ENCODE data around the gene SPRED2. TPM values are rescaled to one million over a fixed set of nuclear protein-coding genes. Genes with fewer than 3 reads are reported as not detected.

Gene SPRED2
- total and polyA plus RNA-seq, 2 of the 8 experiments (the other 6 are each of a cell fraction or from before 2014, with no cell fraction given): 15.3 to 22.5 TPM

DNA sequence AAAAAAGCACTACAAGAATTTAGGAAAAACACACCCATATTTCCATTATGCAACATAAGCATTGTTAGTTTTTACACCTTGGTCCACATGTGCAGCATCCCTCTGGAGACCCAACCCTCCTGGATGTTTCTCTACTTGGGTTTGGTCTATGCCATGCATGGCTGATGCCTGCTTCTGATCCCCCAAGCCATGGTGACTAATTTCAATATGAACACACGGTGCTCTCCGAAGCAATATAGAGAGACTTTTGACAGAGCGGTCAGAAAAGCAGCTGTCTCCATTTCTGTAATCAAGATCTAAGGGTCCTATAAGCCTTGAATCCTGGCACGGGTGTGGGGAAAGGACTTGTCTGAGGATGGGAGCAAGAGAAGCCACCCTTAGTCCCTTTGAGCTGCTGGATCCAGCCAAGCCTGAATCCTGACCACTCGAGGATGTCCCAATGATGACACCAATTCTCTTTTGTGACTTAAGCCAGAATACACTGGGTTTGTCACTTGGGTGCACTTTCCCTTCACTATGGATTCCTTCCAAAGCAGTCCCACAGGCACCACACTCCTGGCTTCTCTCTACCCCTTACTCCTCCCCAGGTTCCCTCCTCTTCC, 113.2 kb downstream of the SPRED2 start:
- Histone ChIP-seq H3K9ac (replicated peaks in 1 of 4; ENCODE audit: extremely low read depth in 1 of 4, low read depth in 3 of 4, low read length in 3 of 4) (no peak overlapping the region), H4K20me1 (replicated peaks in 1 of 2; ENCODE audit: control insufficient read depth in 1 of 2, insufficient read depth in 2 of 2, low read length in 2 of 2) (peaks cover 0 to 7% of the 10 kb centered on the region in 2 experiments), H3K56ac (replicated peaks; ENCODE audit: insufficient read length, low read depth, low read length) (no peak overlapping the region), H3K27me3 (replicated peaks in 1 of 4; ENCODE audit: control insufficient read depth in 3 of 4, extremely low read depth in 1 of 4, insufficient read depth in 3 of 4, low read length in 3 of 4) (no peaks in the 10 kb centered on the region), H2BK5ac (ENCODE audit: low read depth, low read length) (no peak overlapping the region), H2BK12ac (ENCODE audit: low read depth, low read length) (no peak overlapping the region), H3K23me2 (ENCODE audit: low read depth, low read length) (no peaks in the 10 kb centered on the region), H3K79me2 (ENCODE audit: control insufficient read depth in 1 of 2, insufficient read depth in 2 of 2, low read length in 2 of 2) (no peaks in the 10 kb centered on the region), H3K4me3 (ENCODE audit: extremely low read depth in 1 of 4, insufficient read depth in 2 of 4, low read depth in 3 of 4, low read length in 4 of 4) (no peak overlapping the region), H2AFZ (ENCODE audit: low read length) (no peak overlapping the region), H3K14ac (ENCODE audit: insufficient read length) (no peak overlapping the region), H3K4ac (replicated peaks; ENCODE audit: insufficient read length, low read depth, low read length) (no peak overlapping the region), H3K36me3 (ENCODE audit: control insufficient read depth in 2 of 4, insufficient read depth in 4 of 4, low read length in 3 of 4) (no peaks in the 10 kb centered on the region), H3K9me3 (ENCODE audit: insufficient read depth in 2 of 2, low read depth in 1 of 2, low read length in 1 of 2) (no peaks in the 10 kb centered on the region), H3K4me1 (replicated peaks in 1 of 4; ENCODE audit: control insufficient read depth in 3 of 4, insufficient read depth in 4 of 4, low read length in 3 of 4) (no peaks in the 10 kb centered on the region), H2BK15ac (ENCODE audit: low read length) (no peak overlapping the region), H2BK120ac (replicated peaks; ENCODE audit: low read depth, low read length) (no peak overlapping the region), H2AK5ac (ENCODE audit: low read depth, low read length) (no peak overlapping the region), H3K4me2 (ENCODE audit: insufficient read depth in 1 of 2, low read depth in 2 of 2, low read length in 2 of 2) (no peak overlapping the region), H3K79me1 (ENCODE audit: low read depth, low read length) (no peaks in the 10 kb centered on the region; the same call in 1 of the 2 replicates), H4K8ac (ENCODE audit: extremely low read depth, insufficient read depth, low read length) (no peak overlapping the region), H3K27ac (ENCODE audit: low read depth, low read length) (no peak overlapping the region), H3K23ac (ENCODE audit: insufficient read length) (no peak overlapping the region), H2BK20ac (ENCODE audit: low read length) (no peak overlapping the region), H3K18ac (ENCODE audit: extremely low read depth, low read length) (no peak overlapping the region), H4K91ac (replicated peaks; ENCODE audit: insufficient read length, low read length) (no peak overlapping the region), H4K5ac (ENCODE audit: insufficient read length, low read depth, low read length) (no peak overlapping the region)
- POLR2A ChIA-PET (ENCODE audit: partially characterized antibody): no interaction called here
- no peak for FAIRE-seq
- 96% methylated on average over 5 of the region's 5 CpGs; no CpG with 5 or more reads in 1 of the 2 experiments for WGBS, 2 experiments (ENCODE audit: extremely low coverage in 1 of 2, insufficient coverage in 1 of 2, insufficient read length in 1 of 2, insufficient replicate concordance in 2 of 2, low coverage in 1 of 2, low lambda C conversion rate in 2 of 2, missing lambda C conversion rate in 1 of 2)
- CTCF ChIA-PET (ENCODE audit: partially characterized antibody): interaction anchor here (0.8 to 3.9 kb wide), 11 partner anchors 8 to 222 kb away, joined by 3 to 14 read pairs (median 3); no protein-coding TSS in a partner anchor
- no peak for DNase-seq (ENCODE audit: low read depth in 1 of 2, low spot score in 2 of 2)
- TF ChIP-seq CTBP2 (IDR thresholded peaks at IDR 0.05; ENCODE audit: borderline replicate concordance, insufficient read depth, insufficient read length, low read length) (no peak), NANOG (IDR thresholded peaks at IDR 0.05; ENCODE audit: insufficient read depth, low read depth, low read length, poor library complexity, severe bottlenecking) (no peak), RFX5 (IDR thresholded peaks at IDR 0.05; ENCODE audit: borderline replicate concordance, low read depth, low read length) (no peak), EP300 (IDR thresholded peaks at IDR 0.05; ENCODE audit: borderline replicate concordance in 1 of 2, low read depth in 2 of 2, low read length in 2 of 2) (no peak), NRF1 (IDR thresholded peaks at IDR 0.05; ENCODE audit: low read depth, low read length) (no peak)

Data from H1 (cell line).